NCI-H146 treated with DMSO at 0.1 percent for 48 hours (cell line): ENCODE data around the gene CXCR2.
"Not testable (repeated sequence)": the region's sequence is repeated elsewhere in the genome, so short reads cannot be mapped to it uniquely, and the experiment has no call there.

Source experiments
- DNase-seq: peaks from one replicate; lab custom pipeline; 2025; ENCODE audit not compliant: unreplicated experiment; lab: John Stamatoyannopoulos, UW

CXCR2 gene

GRCh38 chr2:218129458-218130135, 3.8 kb downstream of the CXCR2 start:
- no peak for DNase-seq

GRCh38 chr2:218130377-218130776, 4.5 kb downstream of the CXCR2 start:
- no peak for DNase-seq

- no peak for DNase-seq
These were observed 5.0 kb downstream of the CXCR2 start for GRCh38 chr2:218130822-218131221.

- no peak for DNase-seq
These were observed 11.7 kb downstream of the CXCR2 start for GRCh38 chr2:218137514-218137913.

GRCh38 chr2:218138047-218138446, 12.2 kb downstream of the CXCR2 start:
- DNase-seq, result no peak

GRCh38 chr2:218145124-218145523, 19.3 kb downstream of the CXCR2 start:
- no peak for DNase-seq

- DNase-seq, result no peak
These were observed 20.2 kb downstream of the CXCR2 start for GRCh38 chr2:218146056-218146455.

GRCh38 chr2:218149098-218149497, 23.3 kb downstream of the CXCR2 start:
- DNase-seq, result no peak

GRCh38 chr2:218149848-218150440, 24.1 kb downstream of the CXCR2 start:
- DNase-seq, result no peak

- no peak for DNase-seq
These were observed 26.3 kb downstream of the CXCR2 start for GRCh38 chr2:218152172-218152571.

- no peak for DNase-seq
These were observed 26.9 kb downstream of the CXCR2 start for GRCh38 chr2:218152777-218153176.

GRCh38 chr2:218155953-218156479, 30.2 kb downstream of the CXCR2 start:
- DNase-seq, result no peak

GRCh38 chr2:218161644-218162043, 35.8 kb downstream of the CXCR2 start:
- no peak for DNase-seq

- DNase-seq, result no peak
These were observed 37.0 kb downstream of the CXCR2 start for GRCh38 chr2:218162814-218163213.

- DNase-seq, result no peak
These were observed 41.0 kb downstream of the CXCR2 start, which contains the start of gene CXCR1 for GRCh38 chr2:218166791-218167190. CXCR1 (minus strand) TSS chr2:218166962; CDS start chr2:218165211, 1,751 bp downstream.

GRCh38 chr2:218168016-218168415, 42.2 kb downstream of the CXCR2 start:
- no peak for DNase-seq

- no peak for DNase-seq
These were observed 43.0 kb downstream of the CXCR2 start for GRCh38 chr2:218168635-218169462.

- no peak for DNase-seq
These were observed 44.1 kb downstream of the CXCR2 start for GRCh38 chr2:218169757-218170546.

- not testable (repeated sequence) for DNase-seq
These were observed 45.9 kb downstream of the CXCR2 start for GRCh38 chr2:218171744-218172143.

GRCh38 chr2:218172845-218173244, 47.0 kb downstream of the CXCR2 start:
- no peak for DNase-seq

- no peak for DNase-seq
These were observed 54.0 kb downstream of the CXCR2 start for GRCh38 chr2:218179782-218180181.
